Measurements from ENCODE around the gene RAPGEF1.

- no peak for TF ChIP-seq CTCF (conservative IDR thresholded peaks at IDR 0.05; ENCODE audit: low read depth in 2 of 2)
- TF ChIP-seq POLR2AphosphoS5 (IDR thresholded peaks at IDR 0.05; ENCODE audit: low read depth): no peak
- TF ChIP-seq EZH2 (IDR thresholded peaks at IDR 0.05; ENCODE audit: low read depth, unreplicated experiment): no peak
- no peak for TF ChIP-seq ETS1 (IDR thresholded peaks at IDR 0.05)
- TF ChIP-seq ZNF331 (CRISPR knock-in tag; IDR thresholded peaks at IDR 0.05; ENCODE audit: low read depth): no peak
Measured at GRCh38 chr9:131709771-131710431, 30.0 kb downstream of the RAPGEF1 start.
